GM23248 (cell line): ENCODE results near the gene PTPRK. TPM values are rescaled to one million over a fixed set of nuclear protein-coding genes. Genes with fewer than 3 reads are reported as not detected.

Source experiments
- DNase-seq: peaks from one replicate; pipeline ENCODE4 v3.0.0-alpha.2; 2015
- H2AFZ ChIP-seq: fragments of 200-600 bp; sonication (generic); 2 replicates; pipeline ENCODE4 v1.6.1; 2016; ENCODE audit warnings: antibody characterized with exemption
- H3F3A ChIP-seq: fragments of 200-600 bp; sonication (generic); 2 replicates; pipeline ENCODE4 v1.6.1; 2016; ENCODE audit warnings: mild to moderate bottlenecking, antibody characterized with exemption, mixed run types; ENCODE audit not compliant: insufficient read depth
- H3K27ac ChIP-seq: fragments of 200-600 bp; sonication (generic); 2 replicates; pipeline ENCODE4 v1.5.1; 2016; ENCODE audit warnings: mild to moderate bottlenecking
- H3K27me3 ChIP-seq: fragments of 200-600 bp; sonication (generic); replicated peaks from 2 replicates; pipeline ENCODE4 v1.6.1; 2016; ENCODE audit warnings: mild to moderate bottlenecking; ENCODE audit not compliant: insufficient read depth
- H3K36me3 ChIP-seq: fragments of 200-600 bp; sonication (generic); 2 replicates; pipeline ENCODE4 v1.6.1; 2016; ENCODE audit warnings: low read depth, mild to moderate bottlenecking
- H3K4me1 ChIP-seq: fragments of 200-600 bp; sonication (generic); 2 replicates; pipeline ENCODE4 v1.6.1; 2016; ENCODE audit warnings: mild to moderate bottlenecking; ENCODE audit not compliant: insufficient read depth
- H3K4me2 ChIP-seq: fragments of 200-600 bp; sonication (generic); one replicate; pipeline ENCODE4 v1.6.1; 2016; ENCODE audit warnings: mild to moderate bottlenecking; ENCODE audit not compliant: unreplicated experiment
- H3K4me3 ChIP-seq: fragments of 200-600 bp; sonication (generic); 2 replicates; pipeline ENCODE4 v1.5.1; 2016; ENCODE audit warnings: mild to moderate bottlenecking
- H3K79me2 ChIP-seq: fragments of 200-600 bp; sonication (generic); 2 replicates; pipeline ENCODE4 v1.6.1; 2016; ENCODE audit warnings: mild to moderate bottlenecking; ENCODE audit not compliant: insufficient read depth
- H3K9ac ChIP-seq: fragments of 200-600 bp; sonication (generic); 2 replicates; pipeline ENCODE4 v1.6.1; 2016; ENCODE audit warnings: mild to moderate bottlenecking
- H3K9me2 ChIP-seq: fragments of 200-600 bp; sonication (generic); 2 replicates; pipeline ENCODE4 v1.6.1; 2016; ENCODE audit warnings: mixed run types, mild to moderate bottlenecking, moderate library complexity; ENCODE audit not compliant: insufficient read depth
- H3K9me3 ChIP-seq: fragments of 200-600 bp; sonication (generic); one replicate; pipeline ENCODE4 v1.6.1; 2017; ENCODE audit warnings: low read depth
- H4K20me1 ChIP-seq: fragments of 200-600 bp; sonication (generic); 2 replicates; pipeline ENCODE4 v1.6.0; 2016; ENCODE audit not compliant: insufficient read depth
- EZH2 ChIP-seq: fragments of 200-600 bp; sonication (generic); IDR thresholded peaks from 2 replicates; pipeline ENCODE4 v1.6.1; 2018; ENCODE audit warnings: antibody characterized with exemption, mild to moderate bottlenecking; ENCODE audit not compliant: insufficient read depth, poor library complexity, severe bottlenecking
- EZH2phosphoT487 ChIP-seq: fragments of 200-600 bp; sonication (generic); IDR thresholded peaks from 2 replicates; pipeline ENCODE4 v1.6.1; 2018; ENCODE audit warnings: antibody characterized with exemption, moderate library complexity, mild to moderate bottlenecking, low read depth; ENCODE audit not compliant: insufficient read depth
- WGBS, 2 experiments: methylation state at CpG; one replicate each; pipeline ENCODE4 v1.1.6; 2015 to 2017; ENCODE audit warnings: low lambda C conversion rate in 2 of 2, low coverage in 1 of 2; ENCODE audit errors: missing lambda C conversion rate in 2 of 2; 5-methylcytosine and 5-hydroxymethylcytosine counted together
- in situ Hi-C: fragments of 300-500 bp; cut with MboI; formaldehyde crosslinking; loops from 2 replicates; pipeline ENCODE4 v1.15.0; 2020
- polyA plus RNA-seq: library from polyadenylated mRNA; unstranded; fragments of >200 nt; fragmentation: Nextera tagmentation; extraction: Ambion mirVana; gene quantifications from 2 replicates; pipeline ENCODE4 v1.2.1, GENCODE V29; 2016
- total RNA-seq: library from RNA; depleted of rRNA; stranded (reverse); fragments of >200 nt; shearing (Covaris generic); gene quantifications from 2 replicates; pipeline ENCODE4 v1.2.3, GENCODE V29; 2014

PTPRK gene
- total and polyA plus RNA-seq, 2 experiments from 2014 or later: 22.3 to 34.5 TPM

DNA sequence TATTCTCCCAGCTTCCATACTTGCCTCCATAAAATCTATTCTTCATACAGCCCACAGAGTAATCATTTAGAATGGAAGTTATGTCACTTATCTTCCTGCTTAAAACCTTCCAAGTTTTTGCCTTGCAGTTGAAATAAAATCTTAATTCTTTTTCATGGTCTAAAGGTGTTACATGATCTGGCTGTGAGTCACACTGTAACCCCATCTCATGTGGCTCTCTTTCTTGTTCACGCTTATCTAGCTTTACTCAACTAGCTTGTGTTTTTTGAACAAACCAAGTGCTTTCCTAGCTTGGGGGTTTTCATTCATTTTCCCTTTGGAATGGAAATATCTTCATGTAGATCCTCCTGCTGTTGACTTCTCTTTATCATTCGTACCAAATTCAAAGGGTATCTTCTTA, 596.0 kb downstream of the PTPRK start:
- no peak overlapping the region for H2AFZ ChIP-seq
- in situ Hi-C loops: no loop called here
- H3K9me3 ChIP-seq: no peaks in the 10 kb centered on the region
- no peak overlapping the region for H3K4me3 ChIP-seq
- no peaks in the 10 kb centered on the region for H3K4me1 ChIP-seq
- H3K9ac ChIP-seq: no peak overlapping the region
- H3K36me3 ChIP-seq: no peaks in the 10 kb centered on the region
- no peaks in the 10 kb centered on the region for H3K9me2 ChIP-seq
- TF ChIP-seq EZH2phosphoT487 (no peak), EZH2 (no peak)
- H3K4me2 ChIP-seq: no peak overlapping the region
- H3K27me3 ChIP-seq: no peaks in the 10 kb centered on the region; the same call in 1 of the 2 replicates
- H3F3A ChIP-seq: no peaks in the 10 kb centered on the region
- H4K20me1 ChIP-seq: no peaks in the 10 kb centered on the region
- H3K79me2 ChIP-seq: no peaks in the 10 kb centered on the region
- H3K27ac ChIP-seq: no peak overlapping the region
- no peak for DNase-seq
- WGBS, 2 experiments: 58 to 64% methylated on average over 2 of the region's 2 CpGs

DNA sequence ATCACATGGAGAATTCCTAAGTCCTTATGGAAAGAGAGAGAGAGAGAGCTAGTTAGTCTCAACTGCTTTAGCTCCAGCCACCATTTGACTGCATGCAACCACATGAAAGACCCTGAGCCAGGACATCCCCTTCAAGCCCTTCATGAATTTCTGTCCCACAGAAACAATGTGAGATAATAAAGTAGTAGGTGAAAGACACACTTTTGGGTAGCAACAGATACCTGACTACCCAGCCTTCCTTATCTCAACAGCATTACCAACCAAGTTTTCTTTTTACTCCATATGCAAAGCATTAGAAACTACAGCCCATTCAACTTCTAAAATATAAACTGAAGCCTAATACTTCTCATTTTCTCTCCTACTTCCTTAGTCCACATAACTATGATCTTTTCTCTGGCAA, 596.4 kb downstream of the PTPRK start:
- in situ Hi-C loops: no loop called here
- TF ChIP-seq EZH2phosphoT487 (no peak), EZH2 (no peak)
- no peak overlapping the region for H2AFZ ChIP-seq
- H3K79me2 ChIP-seq: no peaks in the 10 kb centered on the region
- no peaks in the 10 kb centered on the region for H3K36me3 ChIP-seq
- H4K20me1 ChIP-seq: no peaks in the 10 kb centered on the region
- H3F3A ChIP-seq: no peaks in the 10 kb centered on the region
- H3K9ac ChIP-seq: no peak overlapping the region
- H3K4me3 ChIP-seq: no peak overlapping the region
- no peaks in the 10 kb centered on the region; the same call in 1 of the 2 replicates for H3K27me3 ChIP-seq
- no peaks in the 10 kb centered on the region for H3K9me2 ChIP-seq
- H3K4me2 ChIP-seq: no peak overlapping the region
- DNase-seq: no peak
- H3K9me3 ChIP-seq: no peaks in the 10 kb centered on the region
- H3K4me1 ChIP-seq: no peaks in the 10 kb centered on the region
- no peak overlapping the region for H3K27ac ChIP-seq

DNA sequence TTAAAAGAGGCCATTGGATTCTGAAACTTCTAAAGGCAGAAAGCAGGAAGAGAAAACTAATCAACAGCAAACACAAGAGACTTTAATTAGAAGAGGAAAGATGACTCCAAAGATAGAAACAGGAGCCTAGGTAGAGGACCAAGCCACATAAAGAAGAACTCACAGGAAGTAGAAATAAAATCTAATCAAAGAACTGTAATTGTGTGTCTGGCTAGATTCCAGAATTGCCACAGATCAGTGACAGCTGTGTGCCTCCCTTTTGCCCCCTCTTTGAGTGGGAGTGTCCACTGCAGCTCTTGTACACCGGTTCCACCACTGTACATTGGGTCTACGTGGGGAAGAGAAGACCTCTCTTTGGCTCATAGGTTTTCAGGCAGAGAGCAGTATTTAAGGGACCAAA, 597.3 kb downstream of the PTPRK start:
- Histone ChIP-seq H3K27me3 (no peaks in the 10 kb centered on the region; the same call in 1 of the 2 replicates), H3K9ac (no peak overlapping the region), H3K4me2 (no peak overlapping the region), H3K9me3 (no peaks in the 10 kb centered on the region), H4K20me1 (no peaks in the 10 kb centered on the region), H3K4me3 (no peak overlapping the region), H2AFZ (no peak overlapping the region), H3K27ac (no peak overlapping the region), H3K79me2 (no peaks in the 10 kb centered on the region), H3K9me2 (no peaks in the 10 kb centered on the region), H3F3A (no peaks in the 10 kb centered on the region), H3K36me3 (no peaks in the 10 kb centered on the region), H3K4me1 (no peaks in the 10 kb centered on the region)
- DNase-seq: no peak
- WGBS, 2 experiments: 62 to 74% methylated on average over 2 of the region's 2 CpGs
- in situ Hi-C loops: no loop called here
- no peak for TF ChIP-seq EZH2phosphoT487
- TF ChIP-seq EZH2: no peak

DNA sequence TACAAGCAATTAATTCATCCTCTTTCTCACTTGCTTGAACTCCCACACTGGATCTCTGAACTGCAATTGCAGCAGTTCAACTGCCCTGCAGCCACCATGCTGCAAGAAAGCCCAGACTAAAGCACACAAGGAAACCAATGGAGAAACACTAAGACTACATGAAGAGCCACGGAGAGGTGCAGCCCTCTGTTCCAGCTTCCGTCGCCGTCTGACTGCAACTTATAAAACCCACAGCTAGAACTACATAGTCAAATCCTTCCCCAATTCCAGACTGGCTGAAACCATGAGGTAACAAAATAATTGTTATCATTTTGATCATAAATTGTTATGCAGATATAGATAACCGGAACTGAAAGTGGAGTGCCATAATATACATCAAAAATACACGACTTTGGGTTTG, 598.4 kb downstream of the PTPRK start:
- in situ Hi-C loops: no loop called here
- TF ChIP-seq EZH2 (no peak), EZH2phosphoT487 (no peak)

DNA sequence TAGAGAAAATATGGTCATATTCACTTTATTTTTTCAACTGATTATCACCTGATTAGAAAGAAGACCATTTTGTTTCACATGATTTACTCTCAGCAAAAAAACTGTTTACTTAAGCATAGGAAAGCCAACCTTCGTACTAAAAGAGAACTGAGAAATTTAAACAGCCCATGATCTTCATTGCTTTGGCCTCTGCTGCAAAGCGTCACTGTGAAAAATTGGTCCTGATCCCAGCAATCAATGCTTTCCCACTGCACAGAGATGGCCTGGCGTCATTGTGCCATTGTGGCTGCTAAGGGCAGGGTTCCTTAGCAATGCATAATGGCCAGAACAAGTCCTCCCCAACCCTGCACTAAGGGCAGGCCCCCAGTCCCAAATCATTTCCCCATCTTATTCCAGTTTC, 599.6 kb downstream of the PTPRK start:
- H3F3A ChIP-seq: no peaks in the 10 kb centered on the region
- no peaks in the 10 kb centered on the region for H4K20me1 ChIP-seq
- no peak for DNase-seq
- H3K4me2 ChIP-seq: no peak overlapping the region
- H3K36me3 ChIP-seq: no peaks in the 10 kb centered on the region
- H2AFZ ChIP-seq: no peak overlapping the region
- H3K9me3 ChIP-seq: no peaks in the 10 kb centered on the region
- TF ChIP-seq EZH2phosphoT487 (no peak), EZH2 (no peak)
- H3K27me3 ChIP-seq: no peaks in the 10 kb centered on the region; the same call in 1 of the 2 replicates
- no peaks in the 10 kb centered on the region for H3K79me2 ChIP-seq
- in situ Hi-C loops: no loop called here
- no peaks in the 10 kb centered on the region for H3K4me1 ChIP-seq
- no peak overlapping the region for H3K27ac ChIP-seq
- no peak overlapping the region for H3K4me3 ChIP-seq
- no peak overlapping the region for H3K9ac ChIP-seq
- H3K9me2 ChIP-seq: no peaks in the 10 kb centered on the region
- WGBS, 2 experiments: 72 to 74% methylated on average over 3 of the region's 3 CpGs

More for the DNA sequence above, 598.4 kb downstream of the PTPRK start:
- DNase-seq: no peak
- Histone ChIP-seq H3K9me3 (no peaks in the 10 kb centered on the region), H3K9me2 (no peaks in the 10 kb centered on the region), H3K9ac (no peak overlapping the region), H3K36me3 (no peaks in the 10 kb centered on the region), H3K4me1 (no peaks in the 10 kb centered on the region), H3F3A (no peaks in the 10 kb centered on the region), H2AFZ (no peak overlapping the region), H3K4me2 (no peak overlapping the region), H3K27ac (no peak overlapping the region), H3K27me3 (no peaks in the 10 kb centered on the region; the same call in 1 of the 2 replicates), H4K20me1 (no peaks in the 10 kb centered on the region), H3K79me2 (no peaks in the 10 kb centered on the region), H3K4me3 (no peak overlapping the region)
- WGBS, 2 experiments: 89 to 92% methylated on average over 6 of the region's 6 CpGs
